ENCODE measurements around the gene CUL4A.

- TF ChIP-seq CTCF (IDR thresholded peaks at IDR 0.05), result no peak
- TF ChIP-seq POLR2A (IDR thresholded peaks at IDR 0.05), result no peak
Measured at GRCh38 chr13:113192902-113193301, 16.5 kb upstream of the CUL4A start.
